ENCODE measurements around the gene HS3ST4.

GRCh38 chr16:26005336-26005735, 313.6 kb downstream of the HS3ST4 start:
- TF ChIP-seq CTCF (IDR thresholded peaks at IDR 0.05; ENCODE audit: low read depth, low read length) (no peak), EZH2phosphoT487 (IDR thresholded peaks at IDR 0.05; ENCODE audit: low read depth) (no peak)
